ENCODE measurements around the gene BGN.

Gene BGN

DNA sequence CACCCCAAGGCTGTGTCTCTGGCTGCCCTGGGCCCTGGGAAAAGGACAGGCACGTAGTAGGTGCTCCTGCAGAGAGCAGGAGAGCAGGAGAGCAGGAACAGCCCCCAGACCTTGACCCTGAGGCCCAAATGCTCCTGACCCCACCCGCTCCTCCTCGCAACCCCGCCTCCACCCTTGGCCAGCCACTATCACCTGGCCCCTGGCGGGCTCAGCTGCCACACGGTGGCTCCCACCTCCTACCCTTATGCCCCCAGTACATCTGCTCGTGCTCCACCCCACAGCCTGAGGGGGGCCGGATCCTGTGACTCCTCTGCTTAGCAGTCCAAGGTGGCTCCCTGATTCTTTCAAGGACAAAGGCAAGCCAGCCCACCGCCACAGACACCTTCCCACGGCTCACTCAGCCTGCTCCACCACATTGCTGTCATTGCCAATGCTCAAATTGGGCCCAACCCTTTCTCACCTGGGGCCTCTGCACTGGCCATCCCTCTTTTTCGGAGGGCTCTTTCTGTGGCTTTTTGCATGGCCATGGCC, 19.0 kb upstream of the BGN start:
- peaks cover 20% of the 10 kb centered on the region for H3K4me1 ChIP-seq (ENCODE audit: control insufficient read depth, insufficient read depth, low read length)
- H3K4me2 ChIP-seq (ENCODE audit: low read length): no peak overlapping the region
- H3K4me3 ChIP-seq (ENCODE audit: low read length): no peak overlapping the region
- H3K9ac ChIP-seq (ENCODE audit: low read depth, low read length): no peak overlapping the region
- H3K9me3 ChIP-seq (replicated peaks; ENCODE audit: low read length): no peaks in the 10 kb centered on the region
- no peaks in the 10 kb centered on the region for H3K36me3 ChIP-seq (ENCODE audit: insufficient read depth, low read length)
- H3K27me3 ChIP-seq (ENCODE audit: control insufficient read depth, insufficient read depth, low read length): no peaks in the 10 kb centered on the region

DNA sequence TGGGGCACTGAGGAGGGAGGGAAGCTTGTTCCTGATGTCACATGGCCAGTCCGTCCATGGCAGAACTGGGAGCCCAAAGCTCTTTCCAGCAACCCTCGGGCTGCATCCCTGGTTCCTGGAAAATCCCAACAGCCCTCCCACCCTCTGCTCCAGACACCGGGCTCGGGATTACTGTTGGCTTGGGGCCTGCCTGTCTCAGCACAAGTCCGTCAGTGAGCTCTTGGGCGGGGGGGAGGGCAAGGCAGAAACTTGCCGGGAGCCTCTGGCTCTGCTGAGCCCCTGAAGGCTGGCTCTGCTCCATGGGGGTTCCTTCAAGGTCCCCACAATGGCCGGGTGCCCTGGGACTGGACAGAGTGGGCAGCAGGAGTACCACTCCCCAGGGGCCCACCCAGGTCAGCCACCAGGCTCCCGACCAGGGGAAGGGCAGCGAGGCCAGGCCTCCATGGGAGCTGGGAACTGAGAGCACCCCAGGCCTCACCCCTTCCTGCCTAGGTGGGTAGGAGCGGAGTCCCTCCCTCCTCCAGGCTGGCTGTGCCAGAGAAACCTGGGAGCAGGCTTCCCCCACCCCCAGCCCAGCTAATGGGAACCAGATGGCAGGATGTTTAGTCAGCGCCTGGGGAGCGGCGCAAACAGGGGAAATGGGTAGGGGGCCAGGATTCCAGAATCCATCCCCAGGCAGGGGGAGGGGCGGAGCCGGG, 18.0 kb upstream of the BGN start:
- H3K4me3 ChIP-seq (ENCODE audit: low read length): no peak overlapping the region
- H3K9me3 ChIP-seq (replicated peaks; ENCODE audit: low read length): no peaks in the 10 kb centered on the region
- peaks cover 20% of the 10 kb centered on the region for H3K4me1 ChIP-seq (ENCODE audit: control insufficient read depth, insufficient read depth, low read length)
- peak overlapping the region; percentile 29 for H3K4me2 ChIP-seq (ENCODE audit: low read length)
- H3K36me3 ChIP-seq (ENCODE audit: insufficient read depth, low read length): no peaks in the 10 kb centered on the region
- H3K27me3 ChIP-seq (ENCODE audit: control insufficient read depth, insufficient read depth, low read length): no peaks in the 10 kb centered on the region
- no peak overlapping the region for H3K9ac ChIP-seq (ENCODE audit: low read depth, low read length)

- Histone ChIP-seq H3K4me1 (ENCODE audit: control insufficient read depth, insufficient read depth, low read length) (peaks cover 20% of the 10 kb centered on the region), H3K36me3 (ENCODE audit: insufficient read depth, low read length) (no peaks in the 10 kb centered on the region), H3K9ac (ENCODE audit: low read depth, low read length) (no peak overlapping the region), H3K4me3 (ENCODE audit: low read length) (no peak overlapping the region), H3K4me2 (ENCODE audit: low read length) (peak overlapping the region; percentile 29), H3K27me3 (ENCODE audit: control insufficient read depth, insufficient read depth, low read length) (no peaks in the 10 kb centered on the region), H3K9me3 (replicated peaks; ENCODE audit: low read length) (no peaks in the 10 kb centered on the region)
Observed at GRCh38 chrX:153477364-153477857, 17.4 kb upstream of the BGN start.

GRCh38 chrX:153477901-153478300, 16.9 kb upstream of the BGN start:
- no peaks in the 10 kb centered on the region for H3K27me3 ChIP-seq (ENCODE audit: control insufficient read depth, insufficient read depth, low read length)
- no peaks in the 10 kb centered on the region for H3K9me3 ChIP-seq (replicated peaks; ENCODE audit: low read length)
- peaks cover 20% of the 10 kb centered on the region for H3K4me1 ChIP-seq (ENCODE audit: control insufficient read depth, insufficient read depth, low read length)
- no peaks in the 10 kb centered on the region for H3K36me3 ChIP-seq (ENCODE audit: insufficient read depth, low read length)
- H3K4me3 ChIP-seq (ENCODE audit: low read length): no peak overlapping the region
- no peak overlapping the region for H3K4me2 ChIP-seq (ENCODE audit: low read length)
- H3K9ac ChIP-seq (ENCODE audit: low read depth, low read length): no peak overlapping the region

GRCh38 chrX:153478746-153479145, 16.0 kb upstream of the BGN start:
- Histone ChIP-seq H3K4me2 (ENCODE audit: low read length) (no peak overlapping the region), H3K9me3 (replicated peaks; ENCODE audit: low read length) (no peaks in the 10 kb centered on the region), H3K36me3 (ENCODE audit: insufficient read depth, low read length) (no peaks in the 10 kb centered on the region), H3K27me3 (ENCODE audit: control insufficient read depth, insufficient read depth, low read length) (no peaks in the 10 kb centered on the region), H3K4me3 (ENCODE audit: low read length) (no peak overlapping the region), H3K9ac (ENCODE audit: low read depth, low read length) (no peak overlapping the region), H3K4me1 (ENCODE audit: control insufficient read depth, insufficient read depth, low read length) (peaks cover 20% of the 10 kb centered on the region)

- Histone ChIP-seq H3K27me3 (ENCODE audit: control insufficient read depth, insufficient read depth, low read length) (no peaks in the 10 kb centered on the region), H3K9me3 (replicated peaks; ENCODE audit: low read length) (no peaks in the 10 kb centered on the region), H3K4me3 (ENCODE audit: low read length) (no peak overlapping the region), H3K4me2 (ENCODE audit: low read length) (no peak overlapping the region), H3K36me3 (ENCODE audit: insufficient read depth, low read length) (no peaks in the 10 kb centered on the region), H3K9ac (ENCODE audit: low read depth, low read length) (no peak overlapping the region), H3K4me1 (ENCODE audit: control insufficient read depth, insufficient read depth, low read length) (peaks cover 12% of the 10 kb centered on the region)
Observed at GRCh38 chrX:153481043-153481442, 13.7 kb upstream of the BGN start.

- Histone ChIP-seq H3K4me3 (ENCODE audit: low read length) (no peak overlapping the region), H3K27me3 (ENCODE audit: control insufficient read depth, insufficient read depth, low read length) (no peaks in the 10 kb centered on the region)
Observed at GRCh38 chrX:153482376-153483015, 12.3 kb upstream of the BGN start.

DNA sequence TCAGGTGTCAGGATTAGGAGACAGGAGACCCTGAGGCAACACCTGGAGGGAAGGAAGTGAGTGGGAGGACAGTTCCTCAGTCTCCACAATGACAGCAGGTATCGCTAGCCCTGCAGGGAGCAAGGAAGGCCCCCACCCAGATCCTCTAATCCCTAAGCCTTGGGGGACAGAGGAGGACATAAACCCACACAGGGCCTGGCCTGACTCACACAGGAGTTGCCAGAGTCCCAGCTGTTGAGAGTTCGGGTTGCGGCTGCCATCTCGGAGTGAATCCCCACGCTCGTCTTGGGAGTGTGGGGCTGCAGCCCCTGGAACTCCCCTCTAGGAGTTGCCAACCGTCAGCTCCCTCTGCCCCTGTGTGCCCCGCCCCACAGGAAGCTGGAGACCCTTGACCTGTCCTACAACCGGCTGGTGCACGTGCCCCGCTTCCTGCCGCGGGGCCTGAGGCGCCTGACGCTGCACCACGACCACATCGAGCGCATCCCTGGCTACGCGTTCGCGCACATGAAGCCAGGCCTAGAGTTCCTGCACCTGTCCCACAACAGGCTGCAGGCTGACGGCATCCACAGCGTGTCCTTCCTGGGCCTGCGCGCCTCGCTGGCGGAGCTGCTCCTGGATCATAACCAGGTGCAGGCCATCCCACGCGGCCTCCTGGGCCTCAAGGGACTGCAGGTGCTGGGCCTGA, 9.2 kb upstream of the BGN start:
- H3K9me3 ChIP-seq (replicated peaks; ENCODE audit: low read length): no peaks in the 10 kb centered on the region
- H3K4me2 ChIP-seq (ENCODE audit: low read length): no peak overlapping the region
- no peak overlapping the region for H3K9ac ChIP-seq (ENCODE audit: low read depth, low read length)

More at GRCh38 chrX:153482376-153483015, 12.3 kb upstream of the BGN start:
- H3K4me1 ChIP-seq (ENCODE audit: control insufficient read depth, insufficient read depth, low read length): peaks cover 3% of the 10 kb centered on the region
- H3K9ac ChIP-seq (ENCODE audit: low read depth, low read length): no peak overlapping the region
- H3K4me2 ChIP-seq (ENCODE audit: low read length): no peak overlapping the region
- no peaks in the 10 kb centered on the region for H3K9me3 ChIP-seq (replicated peaks; ENCODE audit: low read length)
- no peaks in the 10 kb centered on the region for H3K36me3 ChIP-seq (ENCODE audit: insufficient read depth, low read length)

DNA sequence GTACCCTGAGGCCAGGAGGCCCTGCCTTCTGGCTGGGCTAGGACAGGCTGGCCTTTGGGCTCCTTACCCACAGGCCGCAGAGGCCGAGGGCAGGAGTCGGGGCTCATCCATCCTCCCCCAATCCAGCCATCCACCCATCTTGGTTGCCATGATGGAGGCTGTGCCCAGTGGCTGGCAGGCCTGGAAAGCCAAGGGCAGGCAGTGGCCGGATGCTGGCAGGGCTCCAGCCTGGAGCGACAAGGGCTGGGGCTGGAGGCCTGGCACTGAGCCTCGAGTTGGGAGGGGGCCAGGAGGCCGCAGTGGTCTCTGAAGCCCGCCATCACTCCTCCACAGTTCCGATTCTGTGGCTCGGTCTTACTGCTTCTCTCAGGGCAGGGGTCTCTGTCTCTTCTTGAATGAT, 8.6 kb upstream of the BGN start:
- H3K4me3 ChIP-seq (ENCODE audit: low read length): no peak overlapping the region
- no peaks in the 10 kb centered on the region for H3K9me3 ChIP-seq (replicated peaks; ENCODE audit: low read length)
- no peaks in the 10 kb centered on the region for H3K27me3 ChIP-seq (ENCODE audit: control insufficient read depth, insufficient read depth, low read length)
- H3K4me1 ChIP-seq (ENCODE audit: control insufficient read depth, insufficient read depth, low read length): peaks cover 15% of the 10 kb centered on the region
- no peak overlapping the region for H3K9ac ChIP-seq (ENCODE audit: low read depth, low read length)
- no peaks in the 10 kb centered on the region for H3K36me3 ChIP-seq (ENCODE audit: insufficient read depth, low read length)
- H3K4me2 ChIP-seq (ENCODE audit: low read length): no peak overlapping the region

More for the DNA sequence above, 9.2 kb upstream of the BGN start:
- Histone ChIP-seq H3K4me1 (ENCODE audit: control insufficient read depth, insufficient read depth, low read length) (peaks cover 15% of the 10 kb centered on the region), H3K36me3 (ENCODE audit: insufficient read depth, low read length) (no peaks in the 10 kb centered on the region), H3K4me3 (ENCODE audit: low read length) (no peak overlapping the region), H3K27me3 (ENCODE audit: control insufficient read depth, insufficient read depth, low read length) (no peaks in the 10 kb centered on the region)

DNA sequence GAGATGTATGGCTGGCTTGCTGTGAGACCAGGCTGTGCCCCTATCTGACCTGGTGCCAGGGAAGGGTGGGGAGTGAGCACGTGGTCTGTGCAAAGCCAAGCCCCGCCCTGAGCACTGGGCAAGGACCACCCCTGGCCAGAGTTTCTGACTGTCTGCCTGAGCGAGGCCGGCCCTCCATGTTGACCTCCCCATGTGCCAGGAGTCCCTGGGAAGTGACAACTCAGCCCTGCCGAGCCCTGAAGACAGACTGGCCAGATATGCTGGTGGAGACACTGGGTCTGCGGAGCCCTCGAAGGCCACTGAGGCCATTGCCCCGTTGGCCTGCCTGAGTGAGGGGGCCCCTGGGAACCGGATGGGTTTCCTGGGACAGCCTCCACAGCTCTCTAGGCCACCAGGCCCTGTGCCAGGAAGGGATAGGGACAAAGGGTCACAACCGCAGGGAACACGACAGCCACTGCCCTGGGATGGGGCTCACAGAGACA, 7.1 kb upstream of the BGN start:
- Histone ChIP-seq H3K27me3 (ENCODE audit: control insufficient read depth, insufficient read depth, low read length) (no peaks in the 10 kb centered on the region), H3K4me2 (ENCODE audit: low read length) (no peak overlapping the region), H3K9me3 (replicated peaks; ENCODE audit: low read length) (no peaks in the 10 kb centered on the region), H3K36me3 (ENCODE audit: insufficient read depth, low read length) (no peaks in the 10 kb centered on the region), H3K4me1 (ENCODE audit: control insufficient read depth, insufficient read depth, low read length) (peaks cover 15% of the 10 kb centered on the region), H3K9ac (ENCODE audit: low read depth, low read length) (no peak overlapping the region), H3K4me3 (ENCODE audit: low read length) (no peak overlapping the region)

- Histone ChIP-seq H3K4me3 (ENCODE audit: low read length) (no peak overlapping the region), H3K9me3 (replicated peaks; ENCODE audit: low read length) (no peaks in the 10 kb centered on the region), H3K27me3 (ENCODE audit: control insufficient read depth, insufficient read depth, low read length) (no peaks in the 10 kb centered on the region), H3K9ac (ENCODE audit: low read depth, low read length) (no peak overlapping the region), H3K4me2 (ENCODE audit: low read length) (no peak overlapping the region), H3K4me1 (ENCODE audit: control insufficient read depth, insufficient read depth, low read length) (peaks cover 15% of the 10 kb centered on the region), H3K36me3 (ENCODE audit: insufficient read depth, low read length) (no peaks in the 10 kb centered on the region)
Observed at GRCh38 chrX:153488231-153488914, 6.4 kb upstream of the BGN start.
